HCT116 (cell line): ENCODE results near the gene GCAT. TPM values are rescaled to one million over a fixed set of nuclear protein-coding genes. Genes with fewer than 3 reads are reported as not detected.

ENCODE experiments used
- ATAC-seq: fragments of 200-7000 bp; cut with Tn5 transposase; 2 replicates; pipeline ENCODE4 v1.9.1; 2020; ENCODE audit warnings: mild to moderate bottlenecking, moderate library complexity
- BruUV-seq: library from RNA; stranded (reverse); fragments of 400-500 nt; replicated peaks from 2 replicates; lab custom pipeline; 2021; lab: Mats Ljungman, UMichigan
- CTCF ChIA-PET: fragments of 300-600 bp; sonication (Branson Sonifier 250); formaldehyde crosslinking; loops from one replicate; lab custom pipeline; 2021; ENCODE audit warnings: antibody characterized with exemption; lab: Charles Lee
- POLR2A ChIA-PET: fragments of 300-600, 350-600 bp; sonication (Branson Sonifier 250); formaldehyde crosslinking; loops from one replicate; lab custom pipeline; 2021; ENCODE audit warnings: antibody characterized with exemption; lab: Charles Lee
- RAD21 ChIA-PET, 2 experiments: fragments of 300-600 bp; sonication (Branson Sonifier 250); formaldehyde crosslinking; loops; one replicate each; lab custom pipeline; 2023; ENCODE audit warnings: low total read pairs in 2 of 2; ENCODE audit not compliant: uncharacterized antibody in 2 of 2, unreplicated experiment in 2 of 2, low non-redundant PET in 1 of 2; lab: Charles Lee
- DNase-seq: peaks from one replicate; pipeline ENCODE4 v3.0.0-alpha.2; 2010; ENCODE audit warnings: low read depth, low spot score
- H2AFZ ChIP-seq: fragments of 200-600 bp; shearing (Covaris generic), sonication (generic); 2 replicates; pipeline ENCODE4 v1.6.1; 2017; ENCODE audit warnings: low read depth, mixed run types, mixed read lengths, antibody characterized with exemption, low read length; ENCODE audit not compliant: poor library complexity, severe bottlenecking
- H3K27ac ChIP-seq: 2 replicates; pipeline ENCODE4 v1.5.1; 2012; ENCODE audit warnings: low read depth, low read length
- H3K27me3 ChIP-seq: fragments of 200-600 bp; sonication (generic); 2 replicates; pipeline ENCODE4 v1.6.1; 2016; ENCODE audit warnings: mixed run types, low read length, mixed read lengths; ENCODE audit not compliant: insufficient read depth
- H3K36me3 ChIP-seq, 2 experiments: fragments of 200-500 bp in 1 of 2; fragments of 200-600 bp in 1 of 2; sonication (Bioruptor generic) in 1 of 2; sonication (generic) in 1 of 2; 2 replicates each; pipeline versions ENCODE4 v1.5.1 to v1.6.1; 2014 to 2016; ENCODE audit warnings: low read length in 2 of 2, inconsistent platforms in 1 of 2, mixed read lengths in 1 of 2, mixed run types in 1 of 2; ENCODE audit not compliant: insufficient read depth in 2 of 2, control insufficient read depth in 1 of 2
- H3K4me1 ChIP-seq, 2 experiments: fragments of 200-600 bp in 1 of 2; sonication (generic) in 1 of 2; 2 replicates each; pipeline versions ENCODE4 v1.5.1 to v1.6.1; 2012 to 2017; ENCODE audit warnings: low read length in 2 of 2, inconsistent platforms in 1 of 2, mild to moderate bottlenecking in 1 of 2, mixed read lengths in 1 of 2, mixed run types in 1 of 2, moderate library complexity in 1 of 2; ENCODE audit not compliant: insufficient read depth in 2 of 2, control insufficient read depth in 1 of 2
- H3K4me2 ChIP-seq: fragments of 200-600 bp; sonication (generic); 2 replicates; pipeline ENCODE4 v1.6.1; 2017; ENCODE audit warnings: mixed run types, low read length, mixed read lengths
- H3K4me3 ChIP-seq, 2 experiments: fragments of 200-600 bp in 1 of 2; sonication (generic) in 1 of 2; replicated peaks in 1 of 2; 2 replicates each; pipeline ENCODE4 v1.5.1; 2011 to 2016; ENCODE audit warnings: low read length in 2 of 2, control low read depth in 1 of 2, low read depth in 1 of 2, mild to moderate bottlenecking in 1 of 2, mixed read lengths in 1 of 2, mixed run types in 1 of 2
- H3K79me2 ChIP-seq: fragments of 200-600 bp; sonication (generic); 2 replicates; pipeline ENCODE4 v1.6.1; 2017; ENCODE audit warnings: mild to moderate bottlenecking, mixed run types, low read length, moderate library complexity, mixed read lengths; ENCODE audit not compliant: insufficient read depth
- H3K9ac ChIP-seq: fragments of 200-600 bp; sonication (generic); 2 replicates; pipeline ENCODE4 v1.6.1; 2016; ENCODE audit warnings: low read length, mixed read lengths
- H3K9me2 ChIP-seq: fragments of 200-600 bp; sonication (generic), shearing (Covaris generic); 2 replicates; pipeline ENCODE4 v1.6.1; 2017; ENCODE audit warnings: mixed run types, mild to moderate bottlenecking, moderate library complexity; ENCODE audit not compliant: insufficient read depth
- H3K9me3 ChIP-seq, 2 experiments: fragments of 200-500 bp in 1 of 2; fragments of 200-600 bp in 1 of 2; sonication (Bioruptor generic) in 1 of 2; sonication (generic) in 1 of 2; 2 replicates each; pipeline ENCODE4 v1.6.1; 2014 to 2017; ENCODE audit warnings: low read length in 2 of 2, mixed read lengths in 2 of 2, inconsistent platforms in 1 of 2, low read depth in 1 of 2, mild to moderate bottlenecking in 1 of 2, mixed run types in 1 of 2, moderate library complexity in 1 of 2; ENCODE audit not compliant: control insufficient read depth in 1 of 2, insufficient read depth in 1 of 2
- H4K20me1 ChIP-seq: fragments of 200-600 bp; sonication (generic), shearing (Covaris generic); 2 replicates; pipeline ENCODE4 v1.6.1; 2017; ENCODE audit warnings: mixed run types, mild to moderate bottlenecking, moderate library complexity; ENCODE audit not compliant: insufficient read depth
- CBX3 ChIP-seq: IDR thresholded peaks from 2 replicates; pipeline ENCODE4 v1.6.1; 2012; ENCODE audit warnings: low read depth
- CEBPB ChIP-seq: IDR thresholded peaks from 2 replicates; pipeline ENCODE4 v1.6.1; 2012; ENCODE audit warnings: low read depth
- CTCF ChIP-seq, 3 experiments: fragments of 200-600 bp in 1 of 3; sonication (generic) in 1 of 3; IDR thresholded peaks in 2 of 3; conservative IDR thresholded peaks in 1 of 3; 2 replicates each; pipeline ENCODE4 v1.5.1; 2012 to 2017; ENCODE audit warnings: low read depth in 2 of 3, low read length in 2 of 3, antibody characterized with exemption in 1 of 3, borderline replicate concordance in 1 of 3, control low read depth in 1 of 3, mild to moderate bottlenecking in 1 of 3, mixed read lengths in 1 of 3, mixed run types in 1 of 3, moderate library complexity in 1 of 3; ENCODE audit not compliant: insufficient read depth in 1 of 3
- EGR1 ChIP-seq: IDR thresholded peaks from 2 replicates; pipeline ENCODE4 v1.6.1; 2012; ENCODE audit warnings: low read depth
- ELF1 ChIP-seq: IDR thresholded peaks from 2 replicates; pipeline ENCODE4 v1.6.1; 2012; ENCODE audit warnings: low read depth, borderline replicate concordance
- EZH2 ChIP-seq: fragments of 200-600 bp; sonication (generic); IDR thresholded peaks from 2 replicates; pipeline ENCODE4 v1.6.1; 2017; ENCODE audit warnings: antibody characterized with exemption, mixed run types
- EZH2phosphoT487 ChIP-seq: fragments of 200-600 bp; IDR thresholded peaks from 2 replicates; pipeline ENCODE4 v1.6.1; 2018; ENCODE audit warnings: antibody characterized with exemption, borderline replicate concordance
- FOSL1 ChIP-seq: IDR thresholded peaks from 2 replicates; pipeline ENCODE4 v1.6.1; 2012; ENCODE audit warnings: low read depth
- JUND ChIP-seq: IDR thresholded peaks from 2 replicates; pipeline ENCODE4 v1.6.1; 2012
- POLR2A ChIP-seq: IDR thresholded peaks from 2 replicates; pipeline ENCODE4 v1.7.0; 2011; ENCODE audit warnings: borderline replicate concordance; ENCODE audit not compliant: insufficient read depth, insufficient read length; ENCODE audit errors: extremely low read depth
- POLR2AphosphoS5 ChIP-seq: IDR thresholded peaks from 2 replicates; pipeline ENCODE4 v1.6.1; 2011; ENCODE audit warnings: mild to moderate bottlenecking, low read depth, low read length, moderate library complexity
- RAD21 ChIP-seq: IDR thresholded peaks from 2 replicates; pipeline ENCODE4 v1.6.1; 2012; ENCODE audit warnings: low read depth, mild to moderate bottlenecking
- SP1 ChIP-seq: IDR thresholded peaks from 2 replicates; pipeline ENCODE4 v1.6.1; 2012; ENCODE audit warnings: low read depth
- SRF ChIP-seq: IDR thresholded peaks from 2 replicates; pipeline ENCODE4 v1.6.1; 2012; ENCODE audit warnings: low read depth
- TCF7L2 ChIP-seq: IDR thresholded peaks from 2 replicates; pipeline ENCODE4 v1.7.0; 2011; ENCODE audit warnings: borderline replicate concordance, inconsistent platforms; ENCODE audit not compliant: insufficient read depth, insufficient read length; ENCODE audit errors: extremely low read depth
- YY1 ChIP-seq: IDR thresholded peaks from 2 replicates; pipeline ENCODE4 v1.6.1; 2011; ENCODE audit warnings: low read length, low read depth, moderate library complexity, mild to moderate bottlenecking; ENCODE audit not compliant: insufficient replicate concordance; ENCODE audit errors: extremely low read depth
- ZNF274 ChIP-seq: fragments of 200-500 bp; sonication (Bioruptor generic); IDR thresholded peaks from 2 replicates; pipeline ENCODE4 v1.6.1; 2014; ENCODE audit warnings: mild to moderate bottlenecking, low read depth, low read length, inconsistent platforms
- intact Hi-C: fragments of 100-400 bp; cut with micrococcal nuclease; formaldehyde crosslinking; loops from 2 replicates; pipeline ENCODE4 v1.10.0; 2022
- total RNA-seq: library from RNA; stranded (reverse); gene quantifications from one replicate; pipeline ENCODE4 v1.2.1, GENCODE V29; 2021; ENCODE audit not compliant: unreplicated experiment
- TF ChIP-seq, protein P1 (sequence below): IDR thresholded peaks from 2 replicates; pipeline ENCODE4 v1.6.1; 2012
- TF ChIP-seq, protein P2 (sequence below): IDR thresholded peaks from 2 replicates; pipeline ENCODE4 v1.6.1; 2012

The GCAT gene
- total RNA-seq, 1 experiment from 2014 or later = 88.7 TPM

GRCh38 chr22:37760152-37760551 is 47.6 kb upstream of the GCAT start:
- Histone ChIP-seq H3K27me3 (no peaks in the 10 kb centered on the region), H3K4me2 (no peak overlapping the region), H3K9me3 (no peaks in the 10 kb centered on the region), H3K9me2 (no peaks in the 10 kb centered on the region), H3K27ac (no peak overlapping the region), H3K4me3 (no peak overlapping the region), H3K9ac (no peak overlapping the region), H3K79me2 (peaks cover 45% of the 10 kb centered on the region; the same call in 1 of the 2 replicates), H4K20me1 (no peaks in the 10 kb centered on the region), H2AFZ (no peak overlapping the region), H3K36me3 (peaks cover 51 to 70% of the 10 kb centered on the region in 2 experiments), H3K4me1 (peaks cover 18 to 70% of the 10 kb centered on the region in 2 experiments)
- POLR2A ChIA-PET = no interaction called here
- RAD21 ChIA-PET = no interaction called here
- DNase-seq = no peak
- no peak for TF ChIP-seq JUND
- TF ChIP-seq, protein P1, sequence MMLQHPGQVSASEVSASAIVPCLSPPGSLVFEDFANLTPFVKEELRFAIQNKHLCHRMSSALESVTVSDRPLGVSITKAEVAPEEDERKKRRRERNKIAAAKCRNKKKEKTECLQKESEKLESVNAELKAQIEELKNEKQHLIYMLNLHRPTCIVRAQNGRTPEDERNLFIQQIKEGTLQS = no peak
- intact Hi-C loops = no loop called here
- TSS peak; percentile 8 for BruUV-seq
- CTCF ChIA-PET = no interaction called here
- no peak for ATAC-seq

DNA sequence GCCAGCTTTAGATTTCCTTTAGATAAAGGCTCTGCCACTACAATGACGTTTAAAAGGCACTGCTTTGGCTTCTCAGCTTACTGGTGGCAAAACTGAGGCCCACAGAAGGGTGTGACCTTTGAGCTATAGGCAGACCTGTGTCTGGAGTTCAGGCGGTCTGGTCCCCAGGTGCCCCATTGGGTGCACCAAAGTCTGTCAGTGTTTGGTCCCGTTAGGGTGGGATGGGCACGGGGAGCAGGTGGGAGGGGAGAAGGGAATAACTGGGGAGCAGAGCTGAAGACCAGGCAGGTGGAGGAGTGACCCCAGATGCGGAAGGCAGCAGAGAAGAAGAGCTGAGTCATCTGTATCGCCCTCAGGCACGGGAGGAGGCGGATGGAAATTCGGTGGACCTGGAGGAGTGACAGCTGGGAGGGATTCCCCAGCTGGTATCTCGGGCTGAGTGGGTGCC is 45.3 kb upstream of the GCAT start:
- POLR2A ChIA-PET = interaction anchor here (0.9 to 4.2 kb wide), 4 partner anchors 11 to 45 kb away, joined by 3 to 34 read pairs (median 4); partner anchors contain the start of gene GCAT
- peak overlapping the region; percentile 37 for H3K4me2 ChIP-seq
- TF ChIP-seq FOSL1 (peak; percentile 43; the same call in 1 of the 2 replicates), SP1 (0 out of 2 replicates have a peak, but pooled peaks have one; percentile 34), RAD21 (no peak), YY1 (no peak), EGR1 (no peak), CBX3 (no peak), POLR2A (no peak), POLR2AphosphoS5 (no peak), JUND (peak; percentile 64; the same call in 1 of the 2 replicates), ELF1 (no peak), SRF (no peak), CEBPB (no peak), TCF7L2 (no peak), CTCF (IDR thresholded peaks at IDR 0.05 in 2 of 3, conservative IDR thresholded peaks at IDR 0.05 in 1 of 3; ENCODE audit: borderline replicate concordance in 1 of 3, insufficient read depth in 1 of 3, low read depth in 2 of 3, low read length in 2 of 3) (no peak), ZNF274 (no peak), EZH2phosphoT487 (no peak), EZH2 (no peak)
- TF ChIP-seq, protein P2, sequence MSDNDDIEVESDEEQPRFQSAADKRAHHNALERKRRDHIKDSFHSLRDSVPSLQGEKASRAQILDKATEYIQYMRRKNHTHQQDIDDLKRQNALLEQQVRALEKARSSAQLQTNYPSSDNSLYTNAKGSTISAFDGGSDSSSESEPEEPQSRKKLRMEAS = no peak

More for the DNA sequence above, 45.3 kb upstream of the GCAT start:
- Histone ChIP-seq H3K4me1 (peaks cover 18 to 77% of the 10 kb centered on the region in 2 experiments), H4K20me1 (no peaks in the 10 kb centered on the region), H2AFZ (no peak overlapping the region), H3K36me3 (peaks cover 40 to 63% of the 10 kb centered on the region in 2 experiments), H3K27me3 (no peaks in the 10 kb centered on the region), H3K9ac (peak overlapping the region; percentile 39), H3K79me2 (peaks cover 26% of the 10 kb centered on the region; the same call in 1 of the 2 replicates), H3K4me3 (no peak overlapping the region), H3K9me2 (no peaks in the 10 kb centered on the region), H3K27ac (peak overlapping the region; percentile 9), H3K9me3 (no peaks in the 10 kb centered on the region)
- DNase-seq = no peak
- RAD21 ChIA-PET = no interaction called here
- CTCF ChIA-PET = interaction anchor here (1.0 to 3.0 kb wide), 2 partner anchors 19 to 20 kb away, joined by 3 to 10 read pairs; no protein-coding TSS in a partner anchor
- intact Hi-C loops = no loop called here
- no TSS peak for BruUV-seq
- peak; percentile 57 for ATAC-seq
